Ishikawa (cell line): ENCODE measurements around the gene ATXN10.

Source experiments
- CEBPB ChIP-seq: IDR thresholded peaks from 2 replicates; pipeline ENCODE4 v1.6.1; 2012
- RAD21 ChIP-seq: IDR thresholded peaks from 2 replicates; pipeline ENCODE4 v1.6.1; 2012; ENCODE audit warnings: low read depth
- YY1 ChIP-seq: IDR thresholded peaks from 2 replicates; pipeline ENCODE4 v1.6.1; 2012; ENCODE audit warnings: low read depth

DNA sequence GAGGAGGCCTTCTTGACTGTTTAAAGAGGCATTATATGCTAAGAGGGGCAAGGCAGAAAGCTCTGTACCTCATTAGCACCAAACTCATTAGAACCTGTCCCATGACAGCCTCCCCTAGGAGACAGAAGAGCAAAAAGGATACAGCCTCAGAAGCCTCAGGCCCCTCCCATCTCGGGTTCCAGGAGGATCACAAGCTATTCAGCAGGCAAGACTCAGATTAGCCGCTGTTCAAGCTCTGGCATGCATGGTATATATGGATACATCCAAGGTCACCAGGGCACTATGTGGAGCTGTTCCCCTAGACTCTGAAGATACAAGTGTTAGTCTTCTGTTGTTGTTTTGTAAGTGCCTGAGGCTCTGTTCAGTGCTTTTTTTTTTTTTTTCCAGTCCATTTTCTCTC, 32.1 kb downstream of the ATXN10 start:
- TF ChIP-seq CEBPB (no peak), YY1 (no peak), RAD21 (no peak)
